Vagina (tissue), 2 donors: ENCODE measurements around the gene NIPBL. TPM values are rescaled to one million over a fixed set of nuclear protein-coding genes. Genes with fewer than 3 reads are reported as not detected.
"Not testable (repeated sequence)": the region's sequence is repeated elsewhere in the genome, so short reads cannot be mapped to it uniquely, and the experiment has no call there.

Experiments used
- DNase-seq, 2 donors: peaks; one replicate each; pipeline ENCODE4 v3.0.0-alpha.2; 2017; ENCODE audit errors: extremely low spot score in 2 of 2
- H3K27ac ChIP-seq: fragments of 200-600 bp; sonication (generic); one replicate; pipeline ENCODE4 v1.5.1; 2019
- H3K27me3 ChIP-seq: fragments of 200-600 bp; sonication (generic); one replicate; pipeline ENCODE4 v1.5.1; 2019
- H3K36me3 ChIP-seq, 2 donors: fragments of 200-600 bp; sonication (generic); one replicate each; pipeline ENCODE4 v1.5.1; 2017 to 2019
- H3K4me1 ChIP-seq: fragments of 200-600 bp; sonication (generic); one replicate; pipeline ENCODE4 v1.5.1; 2019
- H3K4me3 ChIP-seq, 2 donors: fragments of 200-600 bp; sonication (generic); 1 replicate in 1 of 2; 2 replicates in 1 of 2; pipeline ENCODE4 v1.5.1; 2016 to 2019
- H3K9me3 ChIP-seq: fragments of 200-600 bp; sonication (generic); one replicate; pipeline ENCODE4 v1.5.1; 2019
- CTCF ChIP-seq, 3 experiments: fragments of 450-650 bp in 2 of 3; fragments of 200-600 bp in 1 of 3; sonication (generic) in 1 of 3; IDR thresholded peaks; one replicate each; pipeline ENCODE4 v1.5.1; 2017 to 2019; ENCODE audit warnings: antibody characterized with exemption in 3 of 3, mild to moderate bottlenecking in 2 of 3, moderate library complexity in 2 of 3
- POLR2A ChIP-seq, 2 donors: fragments of 450-650 bp; IDR thresholded peaks; one replicate each; pipeline ENCODE4 v1.6.1; 2017; ENCODE audit warnings: antibody characterized with exemption in 2 of 2, mild to moderate bottlenecking in 2 of 2, moderate library complexity in 2 of 2
- POLR2AphosphoS5 ChIP-seq, 2 donors: sonication (generic); formaldehyde crosslinking; IDR thresholded peaks; one replicate each; pipeline ENCODE4 v1.9.0; 2017; ENCODE audit warnings: antibody characterized with exemption in 2 of 2, mild to moderate bottlenecking in 2 of 2, low read depth in 1 of 2; ENCODE audit not compliant: insufficient read depth in 1 of 2
- intact Hi-C: fragments of 100-400 bp; cut with DNase I; formaldehyde crosslinking; loops from one replicate; pipeline ENCODE4 v1.15.1; 2023
- total RNA-seq: library from RNA; depleted of rRNA; stranded (reverse); fragments of >200 nt; gene quantifications from one replicate; pipeline ENCODE4 v1.2.3, GENCODE V29; 2016

NIPBL gene
- total RNA-seq, 1 donor from 2014 or later = 67.8 TPM

- Histone ChIP-seq H3K4me1 (no peaks in the 10 kb centered on the region), H3K9me3 (no peaks in the 10 kb centered on the region), H3K27me3 (no peaks in the 10 kb centered on the region), H3K36me3 (peaks cover 0 to 28% of the 10 kb centered on the region in 2 donors), H3K27ac (no peak overlapping the region), H3K4me3 (no peak overlapping the region)
- no peak for DNase-seq
- intact Hi-C loops = no loop called here
- no peak for TF ChIP-seq POLR2A (IDR thresholded peaks at IDR 0.05)
- TF ChIP-seq CTCF (IDR thresholded peaks at IDR 0.05) = no peak
- TF ChIP-seq POLR2AphosphoS5 (IDR thresholded peaks at IDR 0.05; ENCODE audit: insufficient read depth in 1 of 2, low read depth in 1 of 2) = no peak
Observed at GRCh38 chr5:37002176-37002751, 125.7 kb downstream of the NIPBL start.

GRCh38 chr5:37005252-37005651 is 128.7 kb downstream of the NIPBL start:
- Histone ChIP-seq H3K27ac (no peak overlapping the region), H3K27me3 (no peaks in the 10 kb centered on the region), H3K9me3 (no peaks in the 10 kb centered on the region), H3K36me3 (peaks cover 0 to 47% of the 10 kb centered on the region in 2 donors), H3K4me3 (no peak overlapping the region), H3K4me1 (no peaks in the 10 kb centered on the region)
- intact Hi-C loops = no loop called here
- TF ChIP-seq POLR2A (IDR thresholded peaks at IDR 0.05) (no peak), CTCF (IDR thresholded peaks at IDR 0.05) (no peak), POLR2AphosphoS5 (IDR thresholded peaks at IDR 0.05; ENCODE audit: insufficient read depth in 1 of 2, low read depth in 1 of 2) (no peak)
- DNase-seq = no peak

GRCh38 chr5:37005946-37006540 is 129.5 kb downstream of the NIPBL start:
- peaks cover 0 to 41% of the 10 kb centered on the region in 2 donors for H3K36me3 ChIP-seq
- TF ChIP-seq POLR2AphosphoS5 (IDR thresholded peaks at IDR 0.05; ENCODE audit: insufficient read depth in 1 of 2, low read depth in 1 of 2) (no peak), CTCF (IDR thresholded peaks at IDR 0.05) (peak in 2 of 3 experiments; percentile 16 to 58)
- no peaks in the 10 kb centered on the region for H3K9me3 ChIP-seq
- intact Hi-C loops = no loop called here
- no peak overlapping the region for H3K27ac ChIP-seq
- no peaks in the 10 kb centered on the region for H3K4me1 ChIP-seq
- no peaks in the 10 kb centered on the region for H3K27me3 ChIP-seq
- H3K4me3 ChIP-seq = no peak overlapping the region
- no peak for DNase-seq

GRCh38 chr5:37013181-37013580 is 136.6 kb downstream of the NIPBL start:
- H3K27ac ChIP-seq, H3K4me1 ChIP-seq, intact Hi-C loops, H3K4me3 ChIP-seq, H3K27me3 ChIP-seq, H3K9me3 ChIP-seq, DNase-seq: not testable (repeated sequence)
- H3K36me3 ChIP-seq = peaks cover 0 to 48% of the 10 kb centered on the region in 2 donors

- TF ChIP-seq POLR2AphosphoS5 (IDR thresholded peaks at IDR 0.05; ENCODE audit: insufficient read depth in 1 of 2, low read depth in 1 of 2) (no peak), CTCF (IDR thresholded peaks at IDR 0.05) (no peak), POLR2A (IDR thresholded peaks at IDR 0.05) (no peak)
- Histone ChIP-seq H3K9me3 (no peaks in the 10 kb centered on the region), H3K36me3 (peaks cover 0 to 50% of the 10 kb centered on the region in 2 donors), H3K4me1 (no peaks in the 10 kb centered on the region), H3K4me3 (no peak overlapping the region), H3K27me3 (no peaks in the 10 kb centered on the region), H3K27ac (no peak overlapping the region)
- intact Hi-C loops = no loop called here
- no peak for DNase-seq
Observed at GRCh38 chr5:37014321-37014720, 137.8 kb downstream of the NIPBL start.
